IPS DF 6.9 (cell line): Measurements from ENCODE around the gene HIPK1.

Experiments
- DNase-seq: peaks from one replicate; pipeline ENCODE4 v3.0.0-alpha.2; 2013; ENCODE audit warnings: low read depth, low spot score
- H3K27ac ChIP-seq: one replicate; pipeline ENCODE4 v1.5.1; 2013; ENCODE audit warnings: low read length, control low read depth
- H3K27me3 ChIP-seq: 2 replicates; pipeline ENCODE4 v1.6.1; 2013; ENCODE audit warnings: mild to moderate bottlenecking, low read length; ENCODE audit not compliant: control insufficient read depth, insufficient read depth
- H3K36me3 ChIP-seq: 2 replicates; pipeline ENCODE4 v1.6.1; 2013; ENCODE audit warnings: low read length; ENCODE audit not compliant: control insufficient read depth, insufficient read depth
- H3K4me1 ChIP-seq: 2 replicates; pipeline ENCODE4 v1.6.1; 2013; ENCODE audit warnings: low read length; ENCODE audit not compliant: control insufficient read depth, insufficient read depth
- H3K4me3 ChIP-seq: 2 replicates; pipeline ENCODE4 v1.5.1; 2013; ENCODE audit warnings: mild to moderate bottlenecking, low read length
- H3K9me3 ChIP-seq: 2 replicates; pipeline ENCODE4 v1.6.1; 2013; ENCODE audit warnings: low read length, inconsistent platforms; ENCODE audit not compliant: control insufficient read depth, insufficient read depth
- WGBS: extraction: QIAGEN DNeasy Blood & Tissue Kit; methylation state at CpG from one replicate; pipeline ENCODE4 v1.1.7; 2013; ENCODE audit warnings: mixed read lengths, missing lambda C conversion rate; ENCODE audit not compliant: insufficient read length, insufficient coverage; 5-methylcytosine and 5-hydroxymethylcytosine counted together

The HIPK1 gene

DNA sequence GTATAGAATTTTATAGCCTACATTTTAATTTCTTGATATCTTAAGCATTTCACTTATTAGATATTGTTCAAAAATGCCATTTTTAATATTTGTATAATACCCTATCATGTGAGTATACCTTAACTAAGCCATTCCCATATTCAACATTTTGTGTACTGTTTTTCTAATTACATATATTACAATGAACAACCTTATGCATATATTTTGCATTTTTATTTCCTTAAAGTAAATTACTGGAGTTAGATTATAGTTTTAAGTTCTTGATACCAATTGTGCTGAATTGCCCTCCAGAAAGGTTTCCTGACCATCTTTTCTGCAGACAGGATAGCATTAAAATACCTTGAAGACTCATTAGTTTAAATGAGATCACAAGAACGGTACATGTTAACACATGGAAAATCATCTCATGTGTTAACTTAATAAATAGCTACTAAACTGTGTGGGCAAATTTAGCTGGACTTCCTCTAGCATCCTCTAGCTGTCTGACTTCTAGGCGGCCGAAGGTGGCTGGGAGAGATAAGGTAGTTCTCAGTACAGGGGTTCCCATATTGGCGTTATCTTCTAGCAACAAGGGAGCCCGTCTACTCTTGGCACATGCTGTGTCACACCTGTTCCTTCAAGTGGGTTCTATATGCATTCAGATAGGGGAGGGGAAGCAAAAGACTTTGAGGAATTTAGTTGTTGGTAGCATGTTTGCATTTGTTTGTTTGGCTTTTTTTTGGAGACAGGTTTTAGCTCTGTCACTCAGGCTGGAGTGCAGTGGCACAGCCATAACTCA is 15.0 kb upstream of the HIPK1 start:
- Histone ChIP-seq H3K36me3 (no peaks in the 10 kb centered on the region; the same call in 1 of the 2 replicates), H3K4me1 (no peaks in the 10 kb centered on the region), H3K27me3 (no peaks in the 10 kb centered on the region), H3K9me3 (no peaks in the 10 kb centered on the region), H3K4me3 (no peak overlapping the region), H3K27ac (no peak overlapping the region)
- no peak for DNase-seq
- WGBS, result no CpG with 5 or more reads among the region's 5 CpGs

DNA sequence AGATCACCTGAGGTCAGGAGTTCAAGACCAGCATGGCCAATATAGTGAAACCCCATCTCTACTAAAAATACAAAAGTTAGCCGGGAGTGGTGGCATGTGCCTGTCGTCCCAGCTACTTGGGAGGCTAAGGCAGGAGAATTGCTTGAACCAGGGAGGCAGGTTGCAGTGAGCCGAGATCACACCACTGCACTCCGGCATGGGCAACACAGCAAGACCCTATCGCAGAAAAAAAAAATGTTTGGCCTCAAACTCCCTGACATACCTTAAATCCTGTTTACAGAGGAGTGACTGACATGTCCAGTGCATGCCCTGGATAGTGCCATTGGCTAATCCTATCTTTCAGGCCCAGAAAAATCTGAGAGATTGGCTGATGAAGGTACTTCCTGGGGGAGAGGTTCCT is 12.2 kb upstream of the HIPK1 start:
- Histone ChIP-seq H3K27me3 (no peaks in the 10 kb centered on the region), H3K4me1 (no peaks in the 10 kb centered on the region), H3K4me3 (no peak overlapping the region), H3K36me3 (no peaks in the 10 kb centered on the region), H3K9me3 (no peaks in the 10 kb centered on the region), H3K27ac (no peak overlapping the region)
- no CpG with 5 or more reads among the region's 5 CpGs for WGBS
- DNase-seq, result no peak

DNA sequence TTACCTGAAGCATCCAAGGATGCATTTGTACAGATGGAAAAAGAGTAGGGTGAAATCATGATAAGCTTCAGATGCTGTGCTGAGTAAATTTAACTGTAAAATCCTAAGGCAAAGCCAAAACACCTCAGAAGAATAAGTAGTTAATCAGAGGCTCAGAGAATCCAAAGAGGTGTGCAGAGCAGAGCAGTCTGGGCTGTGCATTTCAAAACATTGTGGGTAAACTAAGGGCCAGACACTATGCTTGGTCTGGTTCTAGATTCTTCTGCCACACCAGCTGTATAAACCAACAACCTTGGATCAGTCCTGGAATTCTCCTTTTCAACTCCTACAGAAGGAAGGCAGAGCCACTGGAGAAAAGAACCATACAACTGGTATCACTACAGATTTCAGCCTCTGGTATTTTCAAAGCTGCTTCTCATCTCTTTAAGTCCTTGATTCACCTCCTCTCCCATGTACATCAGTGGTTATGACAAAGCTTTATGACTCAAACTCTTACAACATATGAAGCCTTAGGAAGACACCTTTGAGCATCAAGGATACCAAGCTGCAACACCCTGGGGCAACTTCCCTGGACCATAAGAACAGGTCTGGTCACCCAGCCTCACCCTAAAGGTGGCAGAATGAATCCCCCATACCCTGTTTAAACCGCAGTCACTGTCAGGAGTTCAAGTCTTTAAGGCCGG is 11.6 kb upstream of the HIPK1 start:
- no peaks in the 10 kb centered on the region for H3K27me3 ChIP-seq
- DNase-seq, result no peak
- H3K4me1 ChIP-seq, result no peaks in the 10 kb centered on the region
- H3K9me3 ChIP-seq, result no peaks in the 10 kb centered on the region
- no CpG with 5 or more reads among the region's 2 CpGs for WGBS
- H3K27ac ChIP-seq, result no peak overlapping the region
- H3K4me3 ChIP-seq, result no peak overlapping the region
- H3K36me3 ChIP-seq, result no peaks in the 10 kb centered on the region

DNA sequence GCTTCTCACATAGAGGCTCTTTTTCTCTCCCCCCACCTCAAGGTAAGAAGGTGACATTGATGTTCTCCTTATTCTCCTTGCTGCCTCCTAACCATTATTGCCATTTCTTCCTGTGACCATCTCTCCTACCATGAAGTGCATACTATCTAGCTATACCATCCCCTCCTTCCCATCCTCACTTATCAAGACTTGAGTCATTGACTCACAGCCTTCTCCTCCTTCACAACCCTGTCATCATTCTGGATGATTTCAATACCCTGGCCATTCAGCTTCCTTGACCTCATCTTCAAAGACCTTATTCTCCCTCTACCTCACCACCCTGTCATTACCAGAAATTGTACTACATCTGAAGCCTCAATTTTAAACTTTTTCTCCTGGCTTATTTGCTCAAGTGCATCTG is 10.9 kb upstream of the HIPK1 start:
- H3K36me3 ChIP-seq, result no peaks in the 10 kb centered on the region
- DNase-seq, result no peak
- no peak overlapping the region for H3K4me3 ChIP-seq
- H3K9me3 ChIP-seq, result no peaks in the 10 kb centered on the region
- no peaks in the 10 kb centered on the region for H3K4me1 ChIP-seq
- no peaks in the 10 kb centered on the region for H3K27me3 ChIP-seq
- H3K27ac ChIP-seq, result no peak overlapping the region

DNA sequence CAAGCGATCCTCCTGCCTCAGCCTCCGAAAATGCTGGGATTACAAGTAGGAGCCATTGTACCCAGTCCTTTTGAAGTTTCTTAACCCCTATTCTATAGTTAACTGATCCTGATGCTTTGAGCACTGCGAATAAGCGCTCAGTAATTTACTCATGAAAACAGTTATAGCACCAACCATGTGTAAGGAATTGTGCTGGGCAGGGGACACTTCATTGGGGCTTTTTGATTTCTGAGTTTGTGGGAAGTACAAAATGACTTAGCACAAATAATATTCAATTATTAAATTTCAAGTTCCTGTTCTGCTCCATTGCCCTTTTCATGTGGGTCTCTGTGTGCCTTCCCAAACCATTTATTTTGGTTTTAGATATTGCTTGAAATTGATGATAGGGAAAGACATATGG is 6.2 kb upstream of the HIPK1 start:
- H3K9me3 ChIP-seq, result no peaks in the 10 kb centered on the region
- no peaks in the 10 kb centered on the region for H3K4me1 ChIP-seq
- no peaks in the 10 kb centered on the region for H3K36me3 ChIP-seq
- no peak overlapping the region for H3K27ac ChIP-seq
- no peak overlapping the region for H3K4me3 ChIP-seq
- WGBS, result no CpG with 5 or more reads among the region's 4 CpGs
- DNase-seq, result no peak
- H3K27me3 ChIP-seq, result no peaks in the 10 kb centered on the region

DNA sequence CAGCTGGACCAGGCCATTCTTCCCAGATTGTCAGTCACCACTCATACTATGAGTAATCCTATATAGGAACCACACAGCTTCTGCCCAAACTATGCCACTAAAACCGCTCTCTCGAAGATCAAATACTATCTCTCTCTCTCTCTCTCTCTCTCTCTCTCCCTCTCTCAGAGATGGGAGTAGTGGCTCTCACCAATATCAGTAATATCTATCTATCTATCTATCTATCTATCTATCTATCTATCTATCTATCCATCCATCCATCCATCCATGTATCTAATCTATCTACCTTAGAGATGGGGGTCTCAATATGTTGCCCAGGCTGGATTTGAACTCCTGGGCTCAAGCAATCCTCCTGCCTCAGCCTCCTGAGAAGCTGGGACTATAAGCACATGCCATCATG is 4.7 kb upstream of the HIPK1 start:
- no peaks in the 10 kb centered on the region for H3K36me3 ChIP-seq
- H3K4me3 ChIP-seq, result no peak overlapping the region
- no peaks in the 10 kb centered on the region for H3K27me3 ChIP-seq
- H3K4me1 ChIP-seq, result no peaks in the 10 kb centered on the region
- no peak for DNase-seq
- no peaks in the 10 kb centered on the region for H3K9me3 ChIP-seq
- WGBS, result no CpG with 5 or more reads among the region's 2 CpGs
- H3K27ac ChIP-seq, result no peak overlapping the region

DNA sequence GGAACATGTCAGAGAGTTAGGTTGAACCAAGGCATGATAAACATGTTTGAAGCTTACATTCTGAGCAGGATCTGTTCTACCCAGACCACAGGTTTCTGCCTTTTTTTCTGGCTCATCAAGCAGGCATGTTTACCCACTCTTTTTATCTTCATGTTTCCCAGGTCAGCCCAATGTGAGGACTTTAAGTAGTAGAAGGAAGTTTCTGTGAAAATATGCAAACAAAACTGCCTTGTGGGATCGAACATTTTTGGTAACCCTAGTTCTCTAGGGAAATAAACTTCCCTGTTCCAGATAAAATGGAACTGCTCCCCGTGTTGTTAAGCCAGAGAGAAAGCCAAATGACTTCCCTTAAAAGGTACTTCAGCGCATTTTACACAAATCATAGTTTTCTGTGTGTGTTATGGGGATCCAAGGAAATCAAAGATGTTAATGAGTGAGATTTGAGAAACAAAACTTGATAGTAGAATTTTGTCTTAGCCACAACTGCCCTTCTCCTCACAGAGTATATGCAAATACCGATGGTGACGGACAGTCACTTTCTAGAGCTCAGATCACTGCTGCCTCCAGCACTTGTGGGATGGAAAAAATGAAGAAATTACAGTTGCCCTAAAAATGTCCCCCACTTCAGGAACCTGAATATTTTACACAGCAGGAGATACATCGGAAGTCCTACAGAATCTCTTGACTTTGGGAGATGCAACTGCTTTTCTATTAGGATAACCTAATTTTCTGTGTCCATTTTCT is 765 bp upstream of the HIPK1 start:
- DNase-seq, result no peak
- no peak overlapping the region for H3K27ac ChIP-seq
- WGBS, result no CpG with 5 or more reads among the region's 6 CpGs

DNA sequence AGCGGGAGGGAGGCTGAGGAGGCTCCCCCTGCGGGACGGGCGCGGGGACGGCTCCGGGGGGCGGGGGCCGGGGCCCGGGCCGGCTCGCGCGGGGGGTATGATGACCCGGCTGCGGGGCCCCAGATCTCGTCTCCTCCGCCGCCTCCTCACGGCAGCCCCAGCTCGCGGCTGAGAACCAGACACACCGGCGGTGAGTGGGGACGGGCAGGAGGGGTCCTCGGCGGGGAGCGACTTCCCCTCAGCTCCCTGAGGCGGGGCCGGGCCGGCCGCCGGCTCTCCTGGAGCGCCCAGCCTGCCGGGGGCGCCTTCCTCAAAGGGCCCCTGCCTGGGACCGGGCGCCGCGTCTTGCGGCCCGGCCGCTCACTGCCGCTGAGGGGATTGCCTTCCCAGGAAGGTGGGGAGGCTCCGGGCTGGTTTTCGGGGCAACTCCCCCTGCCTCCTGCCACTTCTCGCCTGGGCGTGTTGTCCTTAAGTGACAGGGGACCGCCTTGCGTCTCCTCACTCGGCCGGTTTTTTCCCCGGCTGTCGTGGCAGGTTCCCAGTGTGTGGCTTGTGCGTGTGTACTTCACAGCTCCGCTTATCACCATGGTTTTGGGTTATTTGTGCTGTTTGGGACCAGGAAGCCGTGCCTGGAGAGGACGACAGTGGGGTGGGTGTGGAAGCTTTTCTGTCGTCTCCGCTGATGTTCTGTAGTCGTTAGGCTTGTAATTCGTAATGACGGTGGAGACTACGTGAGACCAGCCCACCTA is 800 bp downstream of the HIPK1 start:
- DNase-seq, result no peak
- no peaks in the 10 kb centered on the region for H3K36me3 ChIP-seq
- H3K27ac ChIP-seq, result no peak overlapping the region
- H3K4me1 ChIP-seq, result no peaks in the 10 kb centered on the region
- no peaks in the 10 kb centered on the region for H3K27me3 ChIP-seq
- peak overlapping the region; percentile 86 for H3K4me3 ChIP-seq
- no CpG with 5 or more reads among the region's 64 CpGs for WGBS
- H3K9me3 ChIP-seq, result no peaks in the 10 kb centered on the region

More for the DNA sequence above, 765 bp upstream of the HIPK1 start:
- H3K4me1 ChIP-seq, result no peaks in the 10 kb centered on the region
- peak overlapping the region; percentile 86; the same call in 1 of the 2 replicates for H3K4me3 ChIP-seq
- no peaks in the 10 kb centered on the region for H3K9me3 ChIP-seq
- no peaks in the 10 kb centered on the region for H3K36me3 ChIP-seq
- no peaks in the 10 kb centered on the region for H3K27me3 ChIP-seq

DNA sequence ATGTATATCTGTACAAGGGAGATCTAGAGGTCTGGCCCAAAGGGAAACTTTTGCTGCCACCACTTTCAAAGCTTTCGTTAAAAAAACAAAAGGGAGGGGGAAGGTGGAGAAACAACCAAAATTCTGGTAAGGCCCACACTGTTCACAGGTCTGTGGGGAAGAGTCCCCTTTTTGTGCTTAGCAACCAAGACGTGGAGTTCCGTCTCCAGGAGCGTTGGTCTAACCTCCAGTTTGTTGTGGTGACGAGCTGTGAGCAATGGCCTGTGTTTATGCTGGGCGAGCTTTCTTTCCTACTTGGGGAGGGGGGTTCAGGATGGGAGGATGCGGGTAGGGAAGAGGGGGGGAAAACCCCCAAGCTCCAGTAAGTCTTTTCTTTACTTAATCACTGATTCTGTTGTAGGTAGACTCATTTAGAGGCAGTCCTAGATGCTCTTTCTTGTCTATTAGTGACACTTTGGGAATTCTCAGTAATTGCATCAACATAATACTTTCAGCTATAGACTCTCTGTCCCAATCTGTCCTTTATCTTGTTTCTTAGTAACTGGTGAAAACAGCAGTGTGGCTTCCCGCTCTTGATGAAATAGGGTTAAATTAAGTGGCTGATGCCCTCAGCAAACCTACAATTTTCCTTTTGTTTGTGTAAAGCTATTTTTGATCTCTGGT is 1.5 kb downstream of the HIPK1 start:
- H3K27ac ChIP-seq, result no peak overlapping the region
- WGBS, result no CpG with 5 or more reads among the region's 8 CpGs

GRCh38 chr1:113931451-113931851 is 2.3 kb downstream of the HIPK1 start:
- DNase-seq, result no peak
- Histone ChIP-seq H3K27ac (no peak overlapping the region), H3K27me3 (no peaks in the 10 kb centered on the region), H3K4me3 (no peak overlapping the region), H3K36me3 (no peaks in the 10 kb centered on the region), H3K9me3 (no peaks in the 10 kb centered on the region), H3K4me1 (no peaks in the 10 kb centered on the region)
- no CpG with 5 or more reads among the region's 3 CpGs for WGBS

More for the DNA sequence above, 1.5 kb downstream of the HIPK1 start:
- no peak for DNase-seq
- Histone ChIP-seq H3K4me3 (peak overlapping the region; percentile 86; the same call in 1 of the 2 replicates), H3K36me3 (no peaks in the 10 kb centered on the region), H3K27me3 (no peaks in the 10 kb centered on the region), H3K9me3 (no peaks in the 10 kb centered on the region), H3K4me1 (no peaks in the 10 kb centered on the region)
